WI38 (cell line): ENCODE results near the gene TMEM245.
"Not testable (repeated sequence)": the region's sequence is repeated elsewhere in the genome, so short reads cannot be mapped to it uniquely, and the experiment has no call there.

ENCODE experiments used
- H3K4me3 ChIP-seq: 2 replicates; pipeline ENCODE4 v1.5.1; 2011; ENCODE audit warnings: low read depth, mild to moderate bottlenecking, control low read depth, low read length
- TF ChIP-seq, protein P1 (sequence below): IDR thresholded peaks from 2 replicates; pipeline ENCODE4 v1.5.1; 2012; ENCODE audit warnings: low read depth, mild to moderate bottlenecking, control low read depth, low read length

The TMEM245 gene

GRCh38 chr9:108972626-108973209 is 147.0 kb downstream of the TMEM245 start:
- H3K4me3 ChIP-seq: no peak overlapping the region

DNA sequence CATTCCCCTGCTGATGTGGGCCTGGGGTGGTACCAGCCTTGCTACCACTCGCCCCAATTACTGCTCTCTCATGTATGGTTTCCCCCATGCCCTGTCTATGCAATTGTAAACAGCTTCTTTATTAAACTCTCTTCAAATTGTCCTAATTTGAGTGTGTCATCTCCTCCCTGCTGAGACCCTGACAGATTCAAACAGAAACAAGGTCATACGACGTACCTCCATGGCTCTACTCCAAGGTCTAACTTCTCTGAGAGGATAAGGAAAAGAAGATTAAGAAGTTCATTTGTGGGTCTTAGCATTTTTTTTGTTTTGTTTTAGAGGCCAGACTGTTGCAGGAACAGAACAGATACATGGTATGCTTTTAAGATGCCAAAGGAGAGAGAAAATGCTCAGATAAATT is 147.6 kb downstream of the TMEM245 start:
- TF ChIP-seq, protein P1, sequence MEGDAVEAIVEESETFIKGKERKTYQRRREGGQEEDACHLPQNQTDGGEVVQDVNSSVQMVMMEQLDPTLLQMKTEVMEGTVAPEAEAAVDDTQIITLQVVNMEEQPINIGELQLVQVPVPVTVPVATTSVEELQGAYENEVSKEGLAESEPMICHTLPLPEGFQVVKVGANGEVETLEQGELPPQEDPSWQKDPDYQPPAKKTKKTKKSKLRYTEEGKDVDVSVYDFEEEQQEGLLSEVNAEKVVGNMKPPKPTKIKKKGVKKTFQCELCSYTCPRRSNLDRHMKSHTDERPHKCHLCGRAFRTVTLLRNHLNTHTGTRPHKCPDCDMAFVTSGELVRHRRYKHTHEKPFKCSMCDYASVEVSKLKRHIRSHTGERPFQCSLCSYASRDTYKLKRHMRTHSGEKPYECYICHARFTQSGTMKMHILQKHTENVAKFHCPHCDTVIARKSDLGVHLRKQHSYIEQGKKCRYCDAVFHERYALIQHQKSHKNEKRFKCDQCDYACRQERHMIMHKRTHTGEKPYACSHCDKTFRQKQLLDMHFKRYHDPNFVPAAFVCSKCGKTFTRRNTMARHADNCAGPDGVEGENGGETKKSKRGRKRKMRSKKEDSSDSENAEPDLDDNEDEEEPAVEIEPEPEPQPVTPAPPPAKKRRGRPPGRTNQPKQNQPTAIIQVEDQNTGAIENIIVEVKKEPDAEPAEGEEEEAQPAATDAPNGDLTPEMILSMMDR: no peak
- no peak overlapping the region for H3K4me3 ChIP-seq

More at GRCh38 chr9:108972626-108973209, 147.0 kb downstream of the TMEM245 start:
- TF ChIP-seq, protein P1: no peak

DNA sequence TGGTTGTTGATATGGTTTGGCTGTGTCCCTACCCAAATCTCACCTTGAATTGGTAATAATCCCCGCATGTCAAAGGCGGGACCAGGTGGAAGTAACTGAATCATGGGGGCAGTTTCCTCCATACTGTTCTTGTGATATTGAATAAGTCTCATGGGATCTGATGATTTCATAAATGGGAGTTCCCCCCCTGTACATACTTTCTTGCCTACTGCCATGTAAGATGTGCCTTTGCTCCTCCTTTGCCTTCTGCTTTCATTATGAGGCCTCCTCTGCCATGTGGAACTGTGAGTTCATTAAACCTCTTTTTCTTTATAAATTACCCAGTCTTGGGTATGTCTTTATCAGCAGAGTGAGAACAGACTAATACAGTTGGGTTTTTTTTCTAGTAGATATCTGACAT is 148.4 kb downstream of the TMEM245 start:
- not testable (repeated sequence) for H3K4me3 ChIP-seq

- no peak overlapping the region for H3K4me3 ChIP-seq
- TF ChIP-seq, protein P1: no peak
Observed at GRCh38 chr9:108967916-108968315, 151.8 kb downstream of the TMEM245 start.
